CD4-positive, alpha-beta T cell treated with Interleukin-4 for 4 hours (primary cell): Measurements from ENCODE around the gene C17orf67.

Experiments
- DNase-seq: peaks from one replicate; pipeline ENCODE4 v3.0.0-alpha.2; 2020

Gene C17orf67

DNA sequence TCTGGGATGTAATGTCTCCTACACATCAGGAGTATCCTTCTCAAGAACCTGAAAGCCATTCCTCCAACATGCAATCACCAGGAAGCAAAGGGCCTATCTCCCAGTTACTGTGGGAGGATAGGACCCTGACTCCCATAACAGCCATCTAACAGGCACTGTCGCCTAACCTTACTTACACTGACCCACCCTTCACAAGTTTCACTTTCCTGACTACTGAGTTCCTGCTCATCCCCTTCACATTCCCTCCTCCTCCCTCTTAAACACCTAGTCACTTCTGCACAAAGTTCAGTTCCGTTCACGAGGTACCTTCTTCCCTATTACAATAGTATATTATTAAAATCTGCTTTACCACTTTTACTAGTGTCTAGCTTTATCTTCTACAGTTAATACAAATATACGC is 1.3 kb downstream of the C17orf67 start:
- no peak for DNase-seq

DNA sequence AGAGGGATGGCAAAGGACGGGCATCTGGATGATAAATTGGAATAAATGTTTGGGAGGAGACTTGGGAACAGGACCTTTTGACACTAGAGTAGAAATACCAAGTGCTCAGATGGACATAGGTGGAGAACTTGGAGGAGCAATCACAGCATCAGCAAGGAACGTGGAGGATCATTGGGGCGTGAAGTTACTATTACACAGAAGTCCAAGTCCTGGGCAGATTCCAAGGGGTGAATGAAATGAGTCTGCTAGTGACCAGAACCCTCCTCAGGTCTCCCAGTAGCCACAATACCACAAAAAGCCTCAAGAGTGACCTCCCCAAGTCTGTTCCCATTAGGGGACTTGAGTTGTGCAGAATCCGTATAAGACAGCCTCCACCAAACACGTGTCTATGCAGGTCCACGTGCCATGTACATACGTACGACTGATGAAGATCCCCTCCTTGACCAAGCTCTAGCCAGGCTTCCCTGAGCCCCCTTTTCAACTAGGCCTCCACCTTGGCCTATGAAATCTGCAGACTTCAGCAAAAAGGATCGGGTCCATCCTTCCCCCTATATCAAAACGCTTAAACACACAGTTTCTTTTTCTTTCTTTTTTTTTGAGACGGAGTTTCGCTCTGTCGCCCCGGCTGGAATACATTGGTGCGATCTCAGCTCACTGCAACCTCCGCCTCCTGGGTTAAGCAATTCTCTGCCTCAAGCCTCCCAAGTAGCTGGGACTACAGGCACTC is 2.2 kb downstream of the C17orf67 start:
- no peak for DNase-seq

DNA sequence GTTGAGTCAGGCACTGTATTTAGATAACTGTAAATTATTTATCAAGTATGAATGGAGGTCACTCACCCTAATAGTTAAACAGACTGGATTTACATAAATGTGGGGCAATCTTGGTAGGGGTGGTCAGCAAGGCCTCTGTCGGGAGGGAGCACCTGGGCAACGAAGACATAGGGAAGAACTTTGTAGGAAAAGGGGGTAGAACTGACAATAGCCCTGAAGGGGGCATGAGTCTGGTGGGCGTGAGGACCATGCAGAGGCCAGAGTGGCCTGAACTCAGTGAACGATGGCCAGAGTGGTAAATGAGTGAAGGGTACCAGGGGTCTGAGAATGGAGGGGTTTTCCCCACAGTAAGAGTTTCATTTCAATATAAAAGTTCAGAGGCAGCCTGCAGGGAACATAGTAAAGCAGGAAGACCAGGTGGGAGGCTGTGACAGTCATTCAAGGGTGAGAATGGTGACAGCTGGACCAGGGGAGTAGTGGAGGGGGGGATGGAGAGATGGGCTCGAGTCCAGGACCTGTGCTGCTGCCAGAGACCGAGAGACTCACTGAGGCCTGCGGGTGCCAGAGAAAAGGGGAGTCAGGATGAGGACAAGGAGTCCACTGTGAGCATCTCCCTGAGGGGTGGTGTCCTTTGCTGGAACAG is 2.9 kb downstream of the C17orf67 start:
- no peak for DNase-seq

DNA sequence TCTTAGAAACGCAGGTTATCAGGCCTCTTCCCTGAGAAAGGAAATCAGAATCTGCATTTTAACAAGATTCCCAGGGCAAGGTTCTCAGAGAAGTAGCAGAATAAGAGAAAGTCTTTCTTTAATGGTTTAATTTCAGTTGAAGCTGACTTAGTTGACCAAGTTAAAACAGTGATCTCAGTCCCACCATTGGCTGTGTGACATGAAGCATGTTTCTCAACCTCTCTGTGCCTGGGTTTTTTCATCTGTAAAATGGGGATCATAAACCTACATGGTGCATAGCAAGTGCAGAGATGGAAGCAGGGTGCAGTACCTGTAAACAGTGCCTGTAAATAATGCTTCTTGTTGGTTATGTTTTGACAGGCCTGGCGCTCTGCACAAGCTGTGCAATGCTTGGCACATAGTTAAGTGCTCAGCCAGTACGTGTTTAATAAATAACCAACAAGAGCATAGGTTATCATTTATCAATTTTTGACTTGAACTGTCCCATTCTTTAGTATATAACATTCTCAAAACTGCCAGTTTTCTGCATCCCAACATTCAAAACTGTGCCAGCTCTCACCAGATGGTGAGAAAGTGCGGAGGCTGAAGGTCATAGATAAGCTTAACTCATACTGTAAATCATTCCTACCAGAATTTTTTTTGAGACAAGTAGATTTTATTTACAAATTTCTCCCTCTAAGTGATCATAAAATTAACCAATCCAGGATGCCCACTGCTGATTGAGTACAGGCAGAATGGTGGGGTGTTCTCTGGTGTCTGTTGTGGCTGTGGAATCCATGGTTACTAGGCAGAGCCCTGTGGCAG is 6.9 kb downstream of the C17orf67 start:
- DNase-seq: no peak

DNA sequence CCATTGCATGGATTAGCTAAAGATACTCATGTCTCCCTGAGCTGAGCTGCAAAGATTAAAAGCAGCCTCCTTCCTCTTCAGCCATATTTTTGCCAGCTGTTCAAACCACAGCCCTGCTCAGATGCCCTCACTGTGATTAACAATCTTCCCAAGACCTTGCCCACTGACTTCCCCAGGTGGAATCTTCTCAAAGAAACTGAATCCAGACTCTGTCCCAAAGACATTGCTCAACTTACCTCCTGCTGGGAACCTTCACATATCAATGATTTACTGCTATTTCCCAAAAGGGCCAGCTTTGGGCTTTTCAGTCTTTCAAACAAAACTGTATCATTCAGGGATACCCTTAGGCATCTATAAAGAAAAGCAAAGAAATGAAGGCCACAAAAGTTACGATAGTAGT is 9.2 kb downstream of the C17orf67 start:
- DNase-seq: no peak

DNA sequence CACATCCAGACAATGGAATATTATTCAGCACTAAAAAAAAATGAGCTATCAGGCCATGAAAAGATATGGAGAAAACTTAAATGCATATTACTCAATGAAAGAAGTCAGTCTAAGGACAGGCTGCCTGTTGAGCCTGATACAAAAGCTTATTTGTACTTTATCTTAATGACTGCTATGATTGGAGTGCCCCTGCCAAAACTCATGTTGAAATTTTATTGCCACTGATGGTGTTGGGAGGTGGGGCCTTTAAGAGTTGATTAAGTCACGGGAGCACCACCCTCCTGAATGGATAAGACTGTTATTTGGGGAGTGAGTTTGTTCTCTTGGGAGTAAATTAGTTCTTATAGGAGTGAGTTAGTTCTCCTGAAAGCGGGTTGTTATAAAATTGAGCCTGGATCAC is 9.9 kb downstream of the C17orf67 start:
- no peak for DNase-seq

DNA sequence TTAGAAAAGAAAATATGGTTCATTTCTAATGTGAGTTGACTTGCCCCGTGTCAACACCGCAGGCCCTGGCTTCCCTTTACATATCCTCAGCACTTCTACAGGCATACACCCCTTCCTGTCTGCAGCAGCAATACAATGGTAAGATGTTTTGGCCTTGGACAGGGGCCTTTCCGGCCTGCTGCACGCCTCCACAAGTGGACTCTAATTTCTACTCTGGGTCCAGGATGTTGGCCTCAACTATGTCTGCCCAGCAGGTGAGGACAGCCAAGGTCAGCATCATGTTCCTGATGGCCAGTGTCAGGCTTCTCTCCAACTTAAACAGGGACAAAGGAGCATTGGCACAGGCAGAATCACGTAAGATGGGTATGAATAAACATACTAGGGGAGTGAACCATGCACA is 11.0 kb downstream of the C17orf67 start:
- DNase-seq: no peak

DNA sequence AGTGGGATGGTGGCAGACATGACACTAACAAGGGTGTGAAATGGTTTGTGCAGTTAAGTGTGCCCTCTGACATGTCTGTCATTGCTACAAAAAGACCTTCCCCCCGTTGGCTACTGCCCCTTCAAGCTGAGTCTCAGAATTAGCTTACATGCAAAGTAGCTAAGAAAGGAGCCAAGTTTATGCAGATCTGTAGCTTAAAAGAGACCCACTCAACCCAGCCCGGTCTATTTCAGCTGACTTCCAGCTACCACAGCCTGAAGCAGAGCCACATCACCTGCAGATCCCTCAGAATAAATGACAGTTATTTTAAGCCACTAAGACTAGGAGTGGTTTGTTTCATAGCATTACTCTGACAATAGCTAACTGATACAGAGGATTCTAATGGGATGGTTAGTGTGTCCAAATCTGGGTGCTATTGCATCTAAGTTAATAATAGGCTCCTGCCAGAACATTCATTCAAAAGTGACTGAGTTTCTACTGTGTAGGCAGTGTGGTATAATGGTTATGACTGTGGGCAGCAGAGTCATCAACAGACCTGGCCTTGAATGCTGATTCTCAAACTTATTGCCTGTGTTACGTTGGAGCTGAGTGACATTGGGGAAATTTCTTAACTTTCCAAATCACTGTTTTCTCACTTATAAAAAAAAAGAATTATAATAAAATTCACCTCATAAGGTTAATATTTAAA is 11.7 kb downstream of the C17orf67 start:
- no peak for DNase-seq

DNA sequence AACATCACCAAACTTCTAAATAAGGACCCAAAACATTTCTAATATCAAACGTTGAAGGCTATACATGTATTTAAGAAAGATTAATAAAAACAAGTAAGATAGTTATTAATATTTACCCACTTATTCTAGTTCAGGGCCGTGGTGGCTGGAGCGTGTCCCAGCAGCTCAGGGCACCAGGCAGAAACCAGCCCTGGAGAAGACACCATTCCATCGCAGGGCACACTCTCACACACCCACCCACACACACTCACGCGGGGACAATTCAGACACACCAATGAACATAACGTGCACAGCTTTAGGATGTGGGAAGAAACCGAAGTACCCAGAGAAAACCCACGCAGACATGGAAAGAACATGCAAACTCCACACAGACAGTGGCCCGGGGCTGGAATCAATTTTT is 13.5 kb downstream of the C17orf67 start:
- no peak for DNase-seq

DNA sequence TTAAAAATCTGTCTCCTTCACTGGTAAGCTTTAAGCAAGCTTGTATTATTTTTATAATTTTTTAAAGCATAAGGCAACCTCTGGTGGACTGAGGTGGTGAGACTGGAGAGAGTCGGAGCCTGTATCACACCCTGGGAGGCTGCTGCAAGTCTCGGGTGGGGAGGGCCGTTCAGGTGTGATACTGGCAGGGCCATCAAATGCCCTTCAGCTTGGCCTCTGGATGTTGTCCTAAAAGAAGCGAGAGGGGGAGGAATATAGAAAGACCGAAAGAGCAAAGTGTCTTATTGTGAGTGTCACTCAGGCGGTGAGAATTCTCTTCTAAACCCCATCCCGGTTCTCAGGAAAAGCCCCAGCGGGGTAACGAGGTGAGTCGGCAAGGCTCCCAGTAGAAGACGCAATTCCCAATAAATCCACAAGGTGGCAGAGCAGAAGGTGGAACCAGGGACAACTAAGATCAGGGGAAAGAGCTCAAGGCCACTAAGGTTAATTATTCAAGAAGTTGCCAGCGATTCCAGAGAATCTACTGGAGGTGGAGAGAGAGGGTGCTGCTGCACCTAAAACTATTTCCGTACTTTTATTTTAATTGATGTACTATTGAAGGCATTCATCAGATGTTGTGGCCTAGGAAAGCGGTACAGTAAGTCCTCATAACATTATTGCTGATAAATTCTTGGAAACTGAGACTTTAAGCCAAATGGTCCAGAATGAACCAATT is 14.1 kb downstream of the C17orf67 start:
- DNase-seq: peak; percentile 80

DNA sequence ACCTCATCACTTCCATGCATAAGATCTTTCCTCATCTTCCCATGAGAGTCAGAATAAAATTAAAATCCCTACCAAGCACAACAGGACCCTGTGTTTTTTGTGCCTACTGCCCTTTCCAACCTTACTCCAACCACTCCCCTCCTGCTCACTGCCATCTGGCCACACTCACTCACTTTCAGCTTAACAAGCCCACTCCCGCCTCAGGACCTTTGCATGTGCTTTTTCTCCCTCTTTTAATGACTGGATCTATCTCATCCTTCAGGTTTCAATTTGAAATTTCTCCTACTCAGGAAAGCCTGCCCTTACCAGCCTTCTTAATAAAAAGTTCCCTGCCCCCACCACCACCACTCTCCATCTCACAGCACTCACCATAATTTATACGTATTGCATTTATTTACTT is 14.7 kb downstream of the C17orf67 start:
- no peak for DNase-seq

DNA sequence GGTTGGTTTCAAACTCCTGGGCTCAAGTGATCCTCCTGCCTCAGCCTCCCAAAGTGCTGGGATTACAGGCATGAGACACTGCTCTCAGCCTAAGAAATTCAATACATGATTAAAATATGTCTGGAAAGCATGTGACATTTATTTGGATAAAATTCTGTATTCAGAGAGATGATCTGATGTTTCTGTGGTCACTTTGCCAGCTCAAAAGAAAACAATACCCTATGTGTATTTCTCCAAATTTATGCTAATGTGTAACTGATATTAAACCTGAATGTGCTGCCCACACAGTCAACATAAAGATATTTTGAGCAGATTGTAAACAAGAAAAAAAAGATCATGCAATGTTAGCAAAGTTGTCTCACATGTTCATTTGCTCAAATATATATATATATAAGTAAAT is 16.7 kb downstream of the C17orf67 start:
- no peak for DNase-seq

DNA sequence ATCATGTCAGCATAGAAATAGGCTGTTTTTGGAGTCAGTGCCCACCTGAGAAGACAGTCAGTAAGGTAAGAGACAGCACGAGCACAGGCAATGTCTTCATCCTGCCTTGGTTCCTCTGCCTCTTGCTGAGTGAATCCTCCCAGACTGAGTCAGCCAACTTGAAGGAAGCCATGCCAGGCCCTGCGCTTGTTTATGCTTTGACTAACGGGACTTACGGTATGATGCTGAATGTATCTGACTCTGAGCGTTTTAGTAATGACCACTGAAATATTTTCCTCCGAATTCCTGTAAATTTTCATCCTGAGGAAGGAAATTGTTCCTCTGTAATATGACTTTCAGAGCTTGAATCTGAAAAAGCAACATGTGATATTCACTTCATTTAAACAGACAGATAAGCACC is 18.0 kb downstream of the C17orf67 start:
- no peak for DNase-seq

DNA sequence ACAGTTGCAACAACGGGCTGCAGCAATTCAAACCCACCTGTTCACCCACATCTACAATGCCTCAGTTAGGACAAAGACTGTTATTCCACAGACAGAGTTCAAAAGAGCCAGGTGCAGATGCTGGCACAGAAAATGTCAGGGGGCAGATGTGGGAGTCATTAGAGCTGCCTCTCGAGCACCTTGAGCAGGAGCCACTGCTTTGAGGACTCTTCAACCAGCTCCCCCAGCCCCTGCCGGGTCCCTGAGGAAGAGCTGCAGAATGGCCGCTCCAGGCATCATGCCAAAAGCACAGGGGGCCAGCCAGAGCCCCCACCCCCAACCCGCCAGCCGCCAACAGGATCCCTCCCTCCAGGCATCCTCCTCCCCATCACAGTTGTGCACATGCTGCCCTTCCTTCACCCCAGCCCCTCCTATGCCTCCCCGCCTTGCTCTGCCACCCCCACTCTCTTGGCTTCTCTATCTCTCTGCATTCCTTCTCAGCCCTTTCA is 20.8 kb downstream of the C17orf67 start:
- DNase-seq: no peak

DNA sequence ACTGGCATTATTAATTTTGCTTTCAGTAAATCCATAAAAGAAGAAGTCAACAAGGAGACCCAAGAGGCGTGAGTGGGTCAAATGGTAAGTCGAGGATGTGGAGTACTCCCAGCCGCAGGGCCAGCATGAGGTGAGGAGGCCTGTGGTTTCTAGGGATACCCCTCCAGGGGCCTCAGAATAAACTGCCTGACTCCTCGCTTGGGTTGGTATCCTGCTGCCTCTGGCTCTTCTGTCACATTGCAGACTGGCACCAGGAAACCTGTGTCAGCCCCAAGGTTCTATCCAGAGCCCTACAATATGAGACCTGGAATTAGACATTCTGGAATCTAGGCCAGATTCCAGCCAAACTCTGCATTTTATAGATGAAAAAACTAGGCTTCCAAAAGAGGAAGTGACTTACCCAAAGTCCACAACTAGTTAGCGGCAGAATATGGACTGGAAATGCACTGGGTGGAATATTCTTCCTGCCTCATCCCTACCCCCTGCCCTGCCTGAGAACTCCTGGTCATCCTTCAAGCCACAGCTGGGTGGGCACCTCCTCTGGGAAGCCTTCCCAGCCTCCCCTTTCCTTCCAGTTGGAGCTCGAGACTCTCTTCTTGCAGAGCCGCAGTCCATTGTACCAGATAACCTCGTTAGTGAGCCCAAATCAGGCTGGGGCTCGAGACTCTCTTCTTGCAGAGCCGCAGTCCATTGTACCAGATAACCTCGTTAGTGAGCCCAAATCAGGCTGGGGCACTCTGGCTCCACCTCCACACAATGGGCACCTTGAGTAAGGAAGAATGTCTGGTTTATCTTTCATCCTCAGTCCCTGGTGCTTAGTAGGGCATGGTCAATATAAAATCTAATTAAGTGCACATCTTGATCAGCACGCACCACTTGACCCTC is 22.6 kb downstream of the C17orf67 start:
- DNase-seq: no peak

DNA sequence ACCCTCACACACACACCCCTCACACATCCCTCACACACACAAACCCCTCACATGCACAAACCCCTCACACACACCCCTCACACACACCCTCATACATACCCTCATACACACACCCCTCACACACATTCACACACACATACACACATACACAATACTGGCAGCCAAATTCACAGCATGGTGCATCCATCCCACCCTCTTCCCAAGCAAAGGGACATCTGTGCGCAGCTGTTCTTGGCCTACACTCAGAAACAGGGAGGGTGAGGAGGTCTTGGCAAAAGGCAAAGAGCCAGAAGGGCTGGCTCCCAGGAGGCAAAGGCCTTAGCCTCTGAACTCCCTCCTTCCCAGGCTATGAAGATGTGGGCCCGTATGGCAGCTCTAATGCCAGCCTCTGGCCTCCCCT is 23.4 kb downstream of the C17orf67 start:
- no peak for DNase-seq

DNA sequence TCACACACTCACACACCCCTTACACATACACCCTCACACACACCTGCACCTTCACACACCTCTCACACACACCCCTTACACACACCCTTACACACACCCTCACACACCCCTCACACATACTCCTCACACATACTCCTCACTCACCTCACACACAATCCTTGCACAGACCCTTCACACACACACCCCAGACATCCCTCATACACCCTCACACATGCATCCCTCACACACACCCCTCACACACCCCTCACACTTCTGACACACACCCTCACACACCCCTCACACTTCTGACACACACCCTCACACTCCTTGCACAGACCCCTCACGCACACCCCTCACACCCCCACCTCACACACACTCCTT is 23.9 kb downstream of the C17orf67 start:
- DNase-seq: no peak

DNA sequence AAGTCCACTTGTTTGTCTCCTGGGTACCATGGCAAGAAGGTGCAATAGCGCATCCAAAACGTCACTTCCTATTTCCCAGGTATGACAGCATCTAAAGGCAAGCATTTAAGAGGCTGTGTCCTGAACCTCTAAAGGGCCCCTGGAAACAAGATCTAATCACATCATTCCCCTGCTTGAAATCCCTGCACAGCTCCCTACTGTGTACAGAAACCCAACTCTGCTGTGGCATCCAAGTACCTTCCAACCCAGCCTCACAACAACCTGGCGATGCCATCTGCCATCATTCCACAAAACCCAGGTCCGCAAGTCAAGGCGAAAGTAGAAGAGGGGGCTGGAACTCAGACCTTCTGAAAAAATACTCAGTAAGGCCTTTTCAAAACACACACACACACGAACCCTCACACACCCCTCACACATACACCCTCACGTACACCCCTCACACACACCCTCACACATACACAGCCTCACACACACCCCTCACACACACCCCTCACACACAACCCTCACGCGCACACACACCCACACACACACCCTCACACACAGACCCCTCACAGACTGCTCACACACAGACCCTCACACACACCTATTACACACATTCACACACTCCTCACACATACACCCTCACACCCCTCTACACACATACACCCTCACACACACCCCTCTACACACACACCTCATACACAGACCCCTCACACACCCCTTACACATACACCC is 24.5 kb downstream of the C17orf67 start:
- no peak for DNase-seq

DNA sequence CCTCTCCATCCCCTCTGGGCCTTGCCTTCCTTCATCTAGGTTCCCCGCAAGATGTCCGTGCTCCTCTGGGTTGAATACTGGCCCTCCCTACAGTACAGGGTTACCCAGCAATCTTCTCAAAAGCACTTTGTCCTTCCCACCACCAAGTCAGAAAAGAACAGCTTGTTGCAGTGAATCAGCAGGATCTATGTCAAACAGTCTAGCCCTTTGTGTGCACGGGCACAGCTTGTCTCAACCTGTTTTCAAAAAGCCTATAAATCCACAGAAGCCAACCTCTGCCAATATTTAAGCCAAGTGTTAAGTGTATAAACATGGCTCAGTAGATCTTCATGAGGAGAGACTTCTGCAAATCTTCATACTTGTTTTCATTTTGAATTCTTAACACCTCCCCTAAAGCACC is 25.2 kb downstream of the C17orf67 start:
- no peak for DNase-seq

DNA sequence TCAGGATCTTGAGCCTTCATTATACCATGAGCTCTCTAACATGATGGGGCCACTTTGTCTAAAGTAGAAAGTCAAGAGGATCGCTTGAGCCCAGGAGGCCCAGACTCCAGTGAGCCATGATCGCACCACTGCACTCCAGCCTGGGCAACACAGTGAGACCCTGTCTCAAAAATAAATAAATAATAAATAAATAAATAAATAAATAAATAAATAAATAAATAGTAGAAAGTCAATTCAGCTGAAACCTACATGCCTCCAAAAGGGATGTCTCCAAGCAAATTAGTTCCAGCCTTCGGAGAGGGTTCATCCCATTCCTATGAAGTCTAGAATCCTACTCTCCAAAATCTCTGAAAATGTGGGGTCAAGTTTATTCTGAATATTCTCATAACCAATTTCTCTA is 26.0 kb downstream of the C17orf67 start:
- no peak for DNase-seq

DNA sequence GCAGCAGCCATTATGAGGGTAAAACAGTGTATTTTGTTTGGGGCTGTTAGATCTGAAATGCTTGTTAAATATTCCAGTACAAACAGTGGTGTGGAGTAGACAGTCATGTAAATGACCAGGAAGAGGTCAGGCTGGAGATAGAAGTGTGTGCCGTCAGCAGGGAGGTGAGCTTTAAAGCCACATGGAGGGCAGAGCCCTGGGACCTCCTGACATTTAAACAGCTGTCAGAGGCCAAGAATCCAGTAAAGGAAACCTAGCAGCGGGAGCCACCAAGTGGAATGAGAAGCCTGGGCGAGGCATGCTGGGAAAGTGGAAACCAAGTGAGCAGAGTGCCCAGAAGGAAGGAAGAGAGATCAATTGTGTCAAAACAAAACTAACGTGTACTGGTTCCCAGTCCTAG is 26.8 kb downstream of the C17orf67 start:
- no peak for DNase-seq
